HG03196 (cell line): Measurements from ENCODE around the gene KRTAP13-4.

Experiments
- ATAC-seq: cut with Tn5 transposase; IDR thresholded peaks from one replicate; pipeline ENCODE4 v1.9.1; 2021; ENCODE audit not compliant: unreplicated experiment

Gene KRTAP13-4

GRCh38 chr21:30430170-30430655, at the start of gene KRTAP13-4:
KRTAP13-4 (plus strand) TSS chr21:30430220; CDS start chr21:30430276, 56 bp downstream.
- ATAC-seq: no peak

GRCh38 chr21:30382201-30382600, 47.8 kb upstream of the KRTAP13-4 start:
- ATAC-seq: no peak

- ATAC-seq: no peak
Measured at GRCh38 chr21:30391492-30392025, 38.5 kb upstream of the KRTAP13-4 start.

- ATAC-seq: no peak
Measured at GRCh38 chr21:30395731-30396130, 34.3 kb upstream of the KRTAP13-4 start, which contains the start of gene KRTAP13-1. KRTAP13-1 (plus strand) TSS chr21:30396031; CDS start chr21:30396087, 56 bp downstream.

- no peak for ATAC-seq
Measured at GRCh38 chr21:30408782-30409494, 21.1 kb upstream of the KRTAP13-4 start.

GRCh38 chr21:30415993-30416392, 14.0 kb upstream of the KRTAP13-4 start:
- no peak for ATAC-seq

GRCh38 chr21:30425826-30426225, 4.2 kb upstream of the KRTAP13-4 start, which contains the start of gene KRTAP13-3:
KRTAP13-3 (minus strand) TSS chr21:30425926; CDS start chr21:30425912, 14 bp downstream.
- ATAC-seq: no peak

- no peak for ATAC-seq
Measured at GRCh38 chr21:30426731-30427130, 3.3 kb upstream of the KRTAP13-4 start.

GRCh38 chr21:30434033-30434631, 4.1 kb downstream of the KRTAP13-4 start:
- ATAC-seq: no peak

- no peak for ATAC-seq
Measured at GRCh38 chr21:30437010-30437565, 7.1 kb downstream of the KRTAP13-4 start.

GRCh38 chr21:30439975-30440374, 10.0 kb downstream of the KRTAP13-4 start, which contains the start of gene KRTAP15-1:
KRTAP15-1 (plus strand) TSS chr21:30440275; CDS start chr21:30440328, 53 bp downstream.
- ATAC-seq: no peak

GRCh38 chr21:30443226-30443625, 13.2 kb downstream of the KRTAP13-4 start:
- ATAC-seq: no peak

GRCh38 chr21:30444204-30444603, 14.2 kb downstream of the KRTAP13-4 start:
- no peak for ATAC-seq

- ATAC-seq: no peak
Measured at GRCh38 chr21:30447056-30447455, 17.0 kb downstream of the KRTAP13-4 start.

GRCh38 chr21:30448514-30448913, 18.5 kb downstream of the KRTAP13-4 start:
- ATAC-seq: no peak

- no peak for ATAC-seq
Measured at GRCh38 chr21:30463713-30464112, 33.7 kb downstream of the KRTAP13-4 start.

GRCh38 chr21:30468900-30469714, 39.1 kb downstream of the KRTAP13-4 start:
- no peak for ATAC-seq

- ATAC-seq: no peak
Measured at GRCh38 chr21:30478004-30478403, 48.0 kb downstream of the KRTAP13-4 start.

- ATAC-seq: no peak
Measured at GRCh38 chr21:30479259-30479658, 49.2 kb downstream of the KRTAP13-4 start.

GRCh38 chr21:30480145-30480544, 50.1 kb downstream of the KRTAP13-4 start, which contains the start of gene KRTAP19-1:
KRTAP19-1 (minus strand) TSS chr21:30480367; CDS start chr21:30480317, 50 bp downstream.
- ATAC-seq: no peak
